ENCODE data around the gene BBS5. TPM values are rescaled to one million over a fixed set of nuclear protein-coding genes. Genes with fewer than 3 reads are reported as not detected.

Gene BBS5
- total and polyA plus RNA-seq, 8 donors = 6.2 to 22.2 (median 16.2) TPM

DNA sequence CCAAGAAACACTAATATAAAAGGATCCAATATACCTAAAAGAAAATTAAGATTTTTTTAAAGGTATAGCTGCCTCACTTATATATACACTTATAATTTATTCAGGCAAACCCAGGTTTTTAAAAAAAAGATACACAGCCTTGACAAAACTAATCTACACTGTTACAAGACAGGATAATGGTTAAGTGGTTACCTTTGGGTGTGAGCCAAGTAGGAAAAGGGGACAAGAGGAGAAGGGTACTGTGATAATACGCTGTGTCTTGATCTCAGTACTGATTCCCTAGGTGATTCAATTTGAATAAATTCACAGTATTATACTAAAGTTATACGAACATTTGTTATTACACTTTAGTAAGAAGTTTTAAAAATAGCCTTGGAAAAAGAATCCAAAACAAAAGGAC, 60.9 kb downstream of the BBS5 start:
- Histone ChIP-seq H3K27ac (no peak overlapping the region), H3K4me1 (no peaks in the 10 kb centered on the region), H3K36me3 (peaks cover 0 to 60% of the 10 kb centered on the region in 2 donors), H3K4me3 (no peak overlapping the region), H3K9me3 (no peaks in the 10 kb centered on the region), H3K27me3 (no peaks in the 10 kb centered on the region)
- intact Hi-C loops (cut with DNase I) = no loop called here
- TF ChIP-seq, protein P1, sequence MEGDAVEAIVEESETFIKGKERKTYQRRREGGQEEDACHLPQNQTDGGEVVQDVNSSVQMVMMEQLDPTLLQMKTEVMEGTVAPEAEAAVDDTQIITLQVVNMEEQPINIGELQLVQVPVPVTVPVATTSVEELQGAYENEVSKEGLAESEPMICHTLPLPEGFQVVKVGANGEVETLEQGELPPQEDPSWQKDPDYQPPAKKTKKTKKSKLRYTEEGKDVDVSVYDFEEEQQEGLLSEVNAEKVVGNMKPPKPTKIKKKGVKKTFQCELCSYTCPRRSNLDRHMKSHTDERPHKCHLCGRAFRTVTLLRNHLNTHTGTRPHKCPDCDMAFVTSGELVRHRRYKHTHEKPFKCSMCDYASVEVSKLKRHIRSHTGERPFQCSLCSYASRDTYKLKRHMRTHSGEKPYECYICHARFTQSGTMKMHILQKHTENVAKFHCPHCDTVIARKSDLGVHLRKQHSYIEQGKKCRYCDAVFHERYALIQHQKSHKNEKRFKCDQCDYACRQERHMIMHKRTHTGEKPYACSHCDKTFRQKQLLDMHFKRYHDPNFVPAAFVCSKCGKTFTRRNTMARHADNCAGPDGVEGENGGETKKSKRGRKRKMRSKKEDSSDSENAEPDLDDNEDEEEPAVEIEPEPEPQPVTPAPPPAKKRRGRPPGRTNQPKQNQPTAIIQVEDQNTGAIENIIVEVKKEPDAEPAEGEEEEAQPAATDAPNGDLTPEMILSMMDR (IDR thresholded peaks at IDR 0.05) = no peak
- ATAC-seq = no peak
- DNase-seq = no peak

DNA sequence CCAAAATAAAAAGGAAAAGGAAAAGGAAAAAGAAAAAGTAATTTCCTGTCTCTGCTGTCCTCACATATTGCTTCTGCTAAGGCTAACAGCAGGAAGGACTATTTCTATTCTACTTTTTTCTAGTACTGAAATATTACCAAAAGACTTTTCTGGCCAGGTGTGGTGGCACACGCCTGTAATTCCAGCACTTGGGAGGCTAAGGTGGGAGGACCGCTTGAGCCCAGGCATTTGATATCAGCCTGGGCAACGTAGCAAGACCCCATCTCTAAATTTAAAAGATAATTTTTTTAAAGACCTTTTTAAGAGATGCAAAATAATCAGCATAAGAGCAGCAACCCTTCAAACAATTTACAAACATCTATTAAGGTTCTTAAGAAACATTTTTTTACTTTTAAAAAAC, 63.1 kb downstream of the BBS5 start:
- Histone ChIP-seq H3K4me1 (no peaks in the 10 kb centered on the region), H3K36me3 (peaks cover 0 to 51% of the 10 kb centered on the region in 2 donors), H3K9me3 (no peaks in the 10 kb centered on the region), H3K27me3 (no peaks in the 10 kb centered on the region), H3K4me3 (no peak overlapping the region), H3K27ac (no peak overlapping the region)
- TF ChIP-seq, protein P1 (IDR thresholded peaks at IDR 0.05) = no peak
- intact Hi-C loops (cut with DNase I) = no loop called here
- no peak for ATAC-seq
- no peak for DNase-seq

DNA sequence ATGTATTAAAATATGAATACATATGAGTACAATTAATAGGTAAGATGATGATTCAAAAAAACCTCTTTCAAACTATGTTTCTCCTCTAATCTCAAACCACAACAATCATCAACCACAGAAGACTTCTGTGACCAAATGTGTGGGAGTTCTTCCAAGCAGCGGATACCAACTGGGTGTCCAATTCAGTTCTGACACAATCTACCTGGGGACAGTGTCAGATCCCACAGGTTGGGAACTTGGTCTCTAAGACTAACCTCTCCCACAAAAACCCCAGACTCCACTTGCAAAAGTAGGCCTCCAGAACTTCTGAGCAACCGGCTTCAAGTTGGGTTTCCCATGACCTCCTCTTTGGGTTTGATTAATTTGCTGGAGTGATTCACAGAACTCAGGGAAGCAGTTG, 67.5 kb downstream of the BBS5 start:
- Histone ChIP-seq H3K36me3 (peaks cover 0 to 38% of the 10 kb centered on the region in 2 donors), H3K27ac (no peak overlapping the region), H3K4me1 (no peaks in the 10 kb centered on the region), H3K27me3 (no peaks in the 10 kb centered on the region), H3K9me3 (no peaks in the 10 kb centered on the region), H3K4me3 (no peak overlapping the region)
- TF ChIP-seq, protein P1 (IDR thresholded peaks at IDR 0.05) = no peak
- intact Hi-C loops (cut with DNase I) = no loop called here
- DNase-seq (no peak), ATAC-seq (no peak)

Other genes starting within 250 kb of the BBS5 start
- 10 to 100 TPM; 14.5 to 34.6 TPM for gene LRP2, start 117.0 kb upstream of the BBS5 start, total RNA-seq
- 1 to 10 TPM; 2.5 to 4.7 (median 3.8) TPM for gene LRP2, start 117.0 kb upstream of the BBS5 start, polyA plus RNA-seq (ENCODE audit: insufficient read length in 6 of 6)
- gene KLHL41, start 30.2 kb downstream of the BBS5 start, total RNA-seq = 1 to 10 TPM; 1.4 to 1.5 TPM
- 1 to 10 TPM; 1.2 to 2.1 (median 1.5) TPM for gene KLHL41, start 30.2 kb downstream of the BBS5 start, polyA plus RNA-seq (ENCODE audit: insufficient read length in 6 of 6)
- gene FASTKD1, start 94.4 kb downstream of the BBS5 start, total RNA-seq = 10 to 100 TPM; 29.3 to 33.3 TPM
- gene FASTKD1, start 94.4 kb downstream of the BBS5 start, polyA plus RNA-seq (ENCODE audit: insufficient read length in 6 of 6) = 10 to 100 TPM; 34.9 to 47.6 (median 41.5) TPM
- 10 to 100 TPM; 40.8 to 45.4 TPM for gene PPIG, start 104.9 kb downstream of the BBS5 start, total RNA-seq
- gene PPIG, start 104.9 kb downstream of the BBS5 start, polyA plus RNA-seq (ENCODE audit: insufficient read length in 6 of 6) = 100 to 1,000 TPM in 2 of 6 donors, 10 to 100 TPM in 4; 83.3 to 102 (median 90.9) TPM
- gene CFAP210, start 214.9 kb downstream of the BBS5 start, total RNA-seq = under 1 TPM in 1 of 2 donors, not detected in 1; 0.68 TPM
- 1 to 10 TPM; 1.1 to 4.0 (median 2.5) TPM for gene CFAP210, start 214.9 kb downstream of the BBS5 start, polyA plus RNA-seq (ENCODE audit: insufficient read length in 6 of 6)
- gene PHOSPHO2, start 215.0 kb downstream of the BBS5 start, total RNA-seq = 1 to 10 TPM; 5.4 to 6.6 TPM
- gene PHOSPHO2, start 215.0 kb downstream of the BBS5 start, polyA plus RNA-seq (ENCODE audit: insufficient read length in 6 of 6) = 10 to 100 TPM; 12.3 to 17.9 (median 15.8) TPM